GM18505 (cell line): ENCODE measurements around the gene RASEF.

Experiments
- ATAC-seq: cut with Tn5 transposase; IDR thresholded peaks from one replicate; pipeline ENCODE4 v1.9.1; 2021; ENCODE audit not compliant: unreplicated experiment
- POLR2A ChIP-seq: IDR thresholded peaks from 4 replicates; pipeline ENCODE4 v1.6.1; 2011; ENCODE audit warnings: borderline replicate concordance; ENCODE audit not compliant: insufficient read depth, insufficient read length; ENCODE audit errors: extremely low read depth

The RASEF gene

DNA sequence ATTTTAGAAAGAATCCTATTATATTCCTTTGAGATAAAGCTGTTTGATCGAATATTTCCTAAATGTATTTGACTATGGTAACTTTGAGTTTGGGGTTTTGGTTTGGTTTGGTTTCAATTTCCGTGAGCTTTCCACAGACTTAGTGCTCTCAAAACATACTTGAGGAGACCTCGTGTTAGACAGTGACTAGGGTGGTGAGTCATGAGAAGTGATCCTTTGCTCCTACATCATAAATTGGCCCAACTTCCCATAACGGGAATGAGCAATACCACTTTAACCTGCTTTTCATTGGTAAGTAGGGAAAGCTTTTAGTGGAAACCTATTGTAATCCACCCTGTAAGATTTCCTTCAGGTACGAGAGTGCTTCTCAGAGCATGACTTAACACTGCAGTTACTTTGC is 3.8 kb upstream of the RASEF start:
- TF ChIP-seq POLR2A: no peak
- ATAC-seq: no peak

DNA sequence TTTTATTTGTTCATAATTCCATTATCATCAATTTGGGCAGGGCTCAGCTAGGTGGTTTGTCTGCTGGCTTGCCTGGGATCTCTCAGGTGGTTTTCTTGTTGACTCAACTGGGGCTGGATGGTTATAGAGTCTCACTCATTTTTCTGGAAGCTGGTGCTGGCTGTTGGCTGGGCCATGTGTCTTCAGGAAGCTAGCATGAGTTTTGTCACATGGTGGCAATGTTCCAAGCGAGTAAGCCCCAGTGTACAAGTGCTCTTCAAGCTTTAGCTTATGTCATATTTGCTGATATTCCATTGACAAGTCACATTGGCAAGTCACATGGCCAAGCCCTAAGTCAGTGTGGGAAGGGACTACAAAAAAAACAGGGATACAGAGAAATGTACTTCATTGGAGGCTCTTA is 2.3 kb upstream of the RASEF start:
- no peak for TF ChIP-seq POLR2A
- ATAC-seq: no peak

DNA sequence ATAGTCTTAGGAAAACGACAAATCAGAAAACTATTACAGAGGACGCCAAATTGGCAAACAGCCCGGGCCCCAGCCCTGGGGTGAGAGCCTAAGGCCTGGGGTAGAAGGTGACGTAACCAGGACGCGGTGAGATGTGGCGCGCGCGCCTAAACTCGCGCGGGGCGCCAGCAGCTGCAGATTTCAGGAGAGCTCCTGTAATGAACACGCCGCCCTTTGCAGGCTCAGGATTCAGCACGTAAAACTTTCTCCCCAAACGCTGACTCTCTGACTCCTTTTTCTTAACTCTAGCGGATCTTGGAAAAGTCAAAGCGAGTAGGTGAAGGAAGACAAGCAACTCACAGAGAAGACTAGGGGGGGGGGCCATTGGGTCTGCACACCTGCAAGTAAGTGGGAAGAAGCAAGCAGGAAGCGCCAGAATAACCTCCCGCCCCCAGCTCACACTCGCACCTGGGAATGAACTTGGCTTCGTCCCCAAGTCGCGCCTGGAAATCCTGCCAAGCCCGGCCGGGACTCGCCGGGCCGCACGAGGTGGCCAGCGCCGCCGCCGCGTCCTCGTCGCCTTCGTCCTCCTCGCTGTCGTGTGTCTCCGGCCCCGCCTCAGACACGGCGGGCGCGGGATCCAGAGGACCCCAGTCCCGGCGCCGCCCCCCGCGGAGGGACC is 822 bp downstream of the RASEF start:
- TF ChIP-seq POLR2A: no peak

DNA sequence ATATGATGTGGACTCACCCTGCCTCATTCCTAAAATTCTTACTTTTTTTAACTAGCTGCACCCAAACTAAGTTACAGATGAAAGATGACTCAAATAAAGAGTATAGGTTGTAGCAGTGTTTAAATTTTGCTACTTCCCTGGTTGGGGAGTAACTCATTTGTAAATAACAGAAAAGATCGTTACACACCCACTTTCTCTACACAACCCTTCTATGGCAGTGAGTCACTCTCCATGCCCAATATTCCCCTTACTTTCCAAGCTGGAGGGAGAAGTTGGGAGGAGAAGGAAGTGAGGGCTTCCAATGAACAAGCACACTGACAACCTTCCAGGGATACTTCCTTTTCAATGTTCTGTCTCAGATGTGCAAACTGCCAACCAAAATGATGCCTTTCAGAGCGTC is 1.9 kb downstream of the RASEF start:
- no peak for TF ChIP-seq POLR2A
- no peak for ATAC-seq

More for the DNA sequence above, 822 bp downstream of the RASEF start:
- no peak for ATAC-seq

DNA sequence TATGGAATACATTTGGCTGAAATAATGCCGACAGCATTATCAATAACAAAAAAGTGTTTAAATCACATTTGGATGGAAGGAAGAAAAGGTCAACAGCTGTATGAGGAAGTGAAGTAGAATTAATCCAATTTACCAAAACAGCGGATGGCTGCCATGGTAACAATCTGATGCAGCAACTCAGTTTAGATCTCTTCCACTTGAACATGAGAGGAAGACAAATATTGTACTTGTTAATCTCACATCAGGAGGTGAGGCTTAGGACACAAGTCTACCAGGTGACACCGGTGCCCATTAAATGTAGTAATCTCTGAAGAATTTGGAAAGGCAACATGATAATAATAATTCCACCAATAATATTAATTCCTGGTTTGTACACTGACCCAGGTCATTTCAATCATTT is 2.4 kb downstream of the RASEF start:
- no peak for TF ChIP-seq POLR2A
- no peak for ATAC-seq

DNA sequence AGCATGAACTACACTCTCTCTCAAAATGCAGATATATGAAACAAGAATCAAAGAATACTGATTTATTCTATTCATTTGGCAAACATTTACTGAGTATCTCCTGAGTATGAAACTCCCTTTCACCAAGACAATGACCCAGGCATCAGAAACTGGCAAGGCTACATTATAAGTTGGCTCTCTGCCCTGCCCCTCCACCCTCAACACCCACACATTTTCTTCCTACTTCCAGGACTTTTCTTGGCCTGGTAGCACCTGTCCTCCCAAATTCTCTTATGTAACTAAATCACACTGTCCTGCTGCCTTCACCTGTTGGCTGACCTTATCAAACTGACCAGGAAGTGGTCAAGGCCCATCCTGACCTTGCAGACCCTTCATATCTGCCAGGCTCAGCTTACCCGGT is 3.5 kb downstream of the RASEF start:
- no peak for TF ChIP-seq POLR2A
- no peak for ATAC-seq

DNA sequence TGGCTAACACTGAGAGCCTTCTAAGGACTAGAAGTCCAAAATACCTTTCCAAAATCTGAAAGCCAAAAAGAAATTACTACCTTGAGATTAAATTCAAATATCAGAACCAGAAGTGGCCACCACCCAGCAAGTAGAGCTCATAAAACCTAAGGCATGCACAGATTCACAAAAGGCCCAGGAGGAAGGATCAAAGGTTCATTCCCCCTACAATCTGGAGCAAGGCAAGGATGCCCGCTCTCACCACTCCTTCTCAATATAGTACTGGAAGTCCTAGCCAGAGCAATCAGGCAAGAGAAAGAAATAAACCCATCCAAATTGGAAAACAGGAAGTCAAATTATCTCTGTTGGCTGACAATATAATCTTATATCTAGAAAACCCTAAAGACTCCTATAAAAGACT is 6.0 kb downstream of the RASEF start:
- ATAC-seq: no peak
- no peak for TF ChIP-seq POLR2A

DNA sequence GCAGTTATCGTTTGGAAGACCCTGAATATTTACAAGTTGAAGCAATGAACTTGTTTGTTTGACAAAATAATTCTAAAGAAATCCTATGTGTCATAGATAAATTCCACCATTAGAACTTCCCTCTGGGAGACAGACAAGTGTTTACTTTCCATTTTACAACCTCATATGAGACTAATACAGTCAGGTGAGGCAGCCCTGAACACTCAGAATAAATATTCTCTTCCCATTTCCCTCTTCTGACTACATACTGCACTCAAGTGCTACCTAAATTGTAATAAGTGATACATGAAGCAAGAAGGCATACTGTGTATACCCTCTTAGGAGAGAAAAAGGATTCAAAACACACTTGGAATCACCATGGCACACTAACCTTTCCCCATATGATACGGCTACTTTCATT is 6.8 kb downstream of the RASEF start:
- TF ChIP-seq POLR2A: no peak
- ATAC-seq: no peak

DNA sequence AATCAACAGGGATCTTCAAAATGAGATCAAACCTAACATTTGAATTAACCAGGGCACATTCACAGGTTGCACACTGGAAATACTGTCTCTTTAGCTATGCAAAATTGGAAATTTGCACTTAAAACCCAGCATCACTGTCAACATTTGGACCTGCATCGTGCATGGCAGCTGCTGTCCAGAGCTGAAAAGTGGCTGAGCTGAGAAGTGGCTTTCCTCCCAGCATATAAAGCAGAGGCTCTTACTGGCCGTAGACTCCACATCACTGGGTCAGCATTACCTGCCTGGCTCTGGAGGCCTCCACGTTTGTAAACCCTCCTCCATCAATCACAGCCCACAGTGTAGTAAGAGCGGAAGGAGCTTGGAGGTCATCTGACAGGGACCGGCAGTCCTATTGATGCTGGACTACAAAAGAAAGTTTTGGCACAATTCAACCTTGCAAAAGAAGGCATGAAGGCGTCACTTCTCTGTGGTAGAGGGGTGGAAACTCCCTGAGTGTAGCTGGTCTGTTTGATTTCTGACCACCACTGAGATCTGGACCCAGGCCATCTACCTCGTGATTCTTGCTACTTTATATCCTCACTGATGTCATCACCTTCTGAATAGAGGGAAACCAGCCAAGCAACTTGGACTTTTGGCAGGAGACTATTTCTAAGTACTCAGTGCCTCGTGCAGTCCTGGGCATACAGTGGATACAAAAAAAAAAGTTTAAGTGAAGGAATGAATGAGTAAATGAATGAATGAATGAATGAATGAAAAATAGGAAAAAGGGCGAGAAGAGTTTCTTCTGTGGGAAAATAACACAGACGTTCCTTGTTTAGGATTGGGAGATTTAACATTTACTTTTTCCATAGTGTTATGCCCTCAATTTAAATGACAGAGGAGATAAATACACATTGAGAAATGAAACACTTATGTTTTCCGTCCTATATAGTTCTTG is 14.8 kb downstream of the RASEF start:
- no peak for TF ChIP-seq POLR2A
- ATAC-seq: no peak

DNA sequence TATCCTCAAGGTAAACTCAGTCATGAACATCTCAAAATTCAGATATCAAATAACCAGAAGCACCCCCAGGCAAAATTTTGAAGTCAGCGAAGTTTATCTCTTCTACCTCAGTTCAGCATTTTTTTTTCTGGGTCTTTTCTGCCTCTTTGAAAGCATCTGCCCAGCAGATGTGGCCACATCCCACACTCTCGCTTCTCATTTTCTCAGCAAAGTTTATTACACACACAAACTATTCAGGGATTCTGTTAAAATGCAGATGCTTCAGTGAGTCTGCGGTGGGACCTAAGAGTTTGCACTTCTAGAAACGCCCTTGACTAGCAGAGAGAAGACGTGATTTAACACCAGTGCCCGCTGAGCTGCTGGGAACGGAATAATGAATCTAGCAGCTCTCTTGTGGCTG is 19.3 kb downstream of the RASEF start:
- TF ChIP-seq POLR2A: no peak
- ATAC-seq: no peak

DNA sequence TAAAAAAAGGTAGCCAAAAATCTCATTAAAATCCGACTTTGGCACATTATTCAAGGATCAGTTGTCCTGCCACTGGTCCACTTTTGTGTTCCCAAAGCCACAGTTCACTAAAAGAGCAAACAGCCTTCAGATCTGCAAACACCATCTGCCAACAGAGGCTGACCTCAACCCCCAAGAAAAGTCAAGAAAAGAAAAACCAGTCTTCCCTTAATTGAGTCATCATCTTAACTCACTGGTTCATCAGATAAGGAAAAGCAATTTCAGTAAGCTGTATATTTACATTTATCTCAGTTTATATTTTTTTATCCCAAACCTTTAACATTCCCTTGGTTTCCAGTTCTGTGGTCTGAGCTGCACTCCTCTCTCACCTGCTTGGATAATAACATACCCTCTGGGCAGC is 21.2 kb downstream of the RASEF start:
- no peak for ATAC-seq
- no peak for TF ChIP-seq POLR2A

DNA sequence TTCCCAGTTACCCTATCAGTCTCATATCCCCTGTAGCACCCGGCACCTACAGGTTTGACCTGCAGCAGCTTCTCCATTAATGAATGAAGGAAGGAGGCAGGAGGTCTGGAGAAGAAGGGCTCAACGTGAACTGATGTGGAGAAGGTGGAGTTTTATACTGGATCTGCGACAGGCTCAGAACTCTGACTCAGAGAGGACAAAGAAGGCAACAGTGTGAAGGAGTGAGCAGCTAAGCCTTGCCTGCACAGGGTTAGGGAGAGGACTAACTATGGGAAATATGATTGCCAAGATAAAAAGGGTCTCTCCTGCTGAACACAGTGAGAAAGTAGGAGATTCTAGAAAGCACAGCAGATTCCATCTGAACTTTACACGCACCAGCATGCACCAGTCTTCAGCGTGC is 23.6 kb downstream of the RASEF start:
- ATAC-seq: no peak
- no peak for TF ChIP-seq POLR2A

DNA sequence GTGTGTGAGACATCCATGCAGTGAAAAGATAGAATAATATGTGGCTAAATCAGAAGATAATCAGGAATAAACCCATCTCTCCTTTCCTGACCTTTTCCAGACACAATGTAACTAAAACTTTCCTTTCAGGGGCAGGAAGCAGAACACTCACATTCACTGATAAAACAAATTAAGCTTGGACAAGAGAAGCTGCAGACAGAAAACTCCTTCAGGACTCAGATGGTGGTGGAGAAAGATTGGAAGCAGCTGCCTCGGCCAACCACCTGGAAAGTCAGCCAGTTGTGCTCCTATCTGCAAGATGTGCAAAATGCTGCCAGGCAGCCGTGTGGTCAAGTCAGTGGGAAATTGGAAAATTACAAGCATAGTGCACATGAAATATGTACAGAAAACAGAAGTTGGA is 26.9 kb downstream of the RASEF start:
- ATAC-seq: no peak
- TF ChIP-seq POLR2A: no peak

DNA sequence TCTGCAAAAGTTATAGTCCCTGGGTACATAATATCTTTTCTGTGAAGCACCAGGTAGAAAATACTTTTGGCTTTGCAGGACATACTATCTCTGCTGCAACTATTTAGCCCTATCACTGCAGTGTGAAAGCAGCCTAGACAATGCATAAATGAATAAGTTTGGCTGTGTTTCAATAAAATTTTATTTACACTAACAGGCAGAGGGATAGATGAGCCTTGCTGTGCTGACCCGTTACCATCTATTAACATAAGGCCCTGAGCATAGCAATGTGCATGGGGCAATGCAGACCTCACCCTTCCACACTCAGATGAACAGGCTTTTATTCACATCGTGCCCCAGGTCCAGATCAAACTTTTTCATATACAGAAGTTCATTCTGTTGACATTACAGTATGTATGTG is 27.8 kb downstream of the RASEF start:
- no peak for ATAC-seq
- TF ChIP-seq POLR2A: no peak

DNA sequence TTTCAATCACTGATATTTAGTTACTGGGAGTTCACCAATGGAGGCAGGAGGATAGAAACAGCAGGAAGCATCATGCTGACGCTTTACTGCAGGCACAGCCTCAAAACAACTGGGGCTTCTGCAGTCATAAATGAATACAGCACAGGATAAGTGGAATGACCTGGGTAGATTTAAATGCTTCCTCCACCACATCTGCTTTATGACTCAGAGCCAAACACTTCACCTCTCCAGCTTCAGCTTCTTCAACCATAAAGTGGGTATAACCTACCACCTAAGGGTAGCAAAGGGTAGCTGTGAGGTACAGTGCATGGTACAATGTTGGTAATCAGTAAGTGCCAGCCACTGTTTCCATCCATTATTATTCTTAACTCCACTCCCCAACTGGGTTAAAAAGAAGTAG is 28.4 kb downstream of the RASEF start:
- ATAC-seq: no peak
- TF ChIP-seq POLR2A: no peak

DNA sequence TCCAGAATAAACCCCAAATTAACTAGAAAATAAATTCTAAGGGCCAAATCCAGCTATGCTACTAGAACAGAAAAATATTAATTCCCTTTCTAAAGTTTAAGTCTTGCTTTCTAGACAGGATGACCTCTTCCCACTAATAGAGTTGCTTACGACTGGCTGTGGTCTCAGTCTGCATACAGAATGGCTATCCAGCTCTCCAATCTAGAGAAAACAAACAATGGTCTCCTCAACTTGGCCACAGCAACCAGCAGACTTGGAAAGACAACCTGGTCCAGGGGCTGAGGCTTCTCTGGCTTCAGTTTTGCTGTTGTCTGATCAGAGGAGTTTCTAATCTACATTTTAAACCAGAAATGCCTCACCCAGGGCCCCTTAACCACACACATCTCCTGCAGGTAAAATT is 28.9 kb downstream of the RASEF start:
- no peak for TF ChIP-seq POLR2A
- no peak for ATAC-seq
